C4-2B (cell line): ENCODE data around the gene LAMTOR4.
A peak's percentile ranks its signal among the peaks of the same experiment; 100 is the strongest.

Source experiments
- CTCF ChIP-seq: fragments of 450-650 bp; conservative IDR thresholded peaks from 2 replicates; pipeline ENCODE4 v1.5.1; 2017; ENCODE audit warnings: mild to moderate bottlenecking
- ZFX ChIP-seq: fragments of 450-650 bp; IDR thresholded peaks from 2 replicates; pipeline ENCODE4 v1.6.1; 2017

- TF ChIP-seq CTCF (no peak), ZFX (peak; percentile 74; the same call in 1 of the 2 replicates)
Observed at GRCh38 chr7:100158229-100159098, 9.7 kb downstream of the LAMTOR4 start, which contains the start of gene TRAPPC14.
